Neutrophil (primary cell): ENCODE measurements around the gene TMEM273.

ENCODE experiments used
- H3K27ac ChIP-seq: fragments of 200-600 bp; sonication (generic); 2 replicates; pipeline ENCODE4 v1.5.1; 2016; ENCODE audit warnings: mild to moderate bottlenecking, moderate library complexity
- H3K27me3 ChIP-seq: fragments of 200-600 bp; sonication (generic); 2 replicates; pipeline ENCODE4 v1.6.0; 2016; ENCODE audit warnings: mild to moderate bottlenecking
- H3K36me3 ChIP-seq: fragments of 200-600 bp; sonication (generic); 2 replicates; pipeline ENCODE4 v1.5.1; 2017
- H3K4me1 ChIP-seq, 2 experiments: fragments of 200-600 bp in 1 of 2; sonication (generic) in 1 of 2; 1 replicate in 1 of 2; 2 replicates in 1 of 2; pipeline versions ENCODE4 v1.5.1 to v1.6.1; 2013 to 2016; ENCODE audit warnings: low read depth in 1 of 2, low read length in 1 of 2, mild to moderate bottlenecking in 1 of 2, moderate library complexity in 1 of 2; ENCODE audit not compliant: control insufficient read depth in 1 of 2, insufficient read depth in 1 of 2
- H3K4me3 ChIP-seq, 2 experiments: fragments of 200-600 bp in 1 of 2; sonication (generic) in 1 of 2; 1 replicate in 1 of 2; 2 replicates in 1 of 2; pipeline ENCODE4 v1.5.1; 2013 to 2016; ENCODE audit warnings: low read depth in 1 of 2, low read length in 1 of 2, mild to moderate bottlenecking in 1 of 2, moderate library complexity in 1 of 2
- H3K9me3 ChIP-seq: fragments of 200-600 bp; sonication (generic); 2 replicates; pipeline ENCODE4 v1.5.1; 2016
- TF ChIP-seq, protein P1 (sequence below): fragments of 200-600 bp; sonication (generic); IDR thresholded peaks from 2 replicates; pipeline ENCODE4 v1.5.1; 2016; ENCODE audit warnings: antibody characterized with exemption

Gene TMEM273

DNA sequence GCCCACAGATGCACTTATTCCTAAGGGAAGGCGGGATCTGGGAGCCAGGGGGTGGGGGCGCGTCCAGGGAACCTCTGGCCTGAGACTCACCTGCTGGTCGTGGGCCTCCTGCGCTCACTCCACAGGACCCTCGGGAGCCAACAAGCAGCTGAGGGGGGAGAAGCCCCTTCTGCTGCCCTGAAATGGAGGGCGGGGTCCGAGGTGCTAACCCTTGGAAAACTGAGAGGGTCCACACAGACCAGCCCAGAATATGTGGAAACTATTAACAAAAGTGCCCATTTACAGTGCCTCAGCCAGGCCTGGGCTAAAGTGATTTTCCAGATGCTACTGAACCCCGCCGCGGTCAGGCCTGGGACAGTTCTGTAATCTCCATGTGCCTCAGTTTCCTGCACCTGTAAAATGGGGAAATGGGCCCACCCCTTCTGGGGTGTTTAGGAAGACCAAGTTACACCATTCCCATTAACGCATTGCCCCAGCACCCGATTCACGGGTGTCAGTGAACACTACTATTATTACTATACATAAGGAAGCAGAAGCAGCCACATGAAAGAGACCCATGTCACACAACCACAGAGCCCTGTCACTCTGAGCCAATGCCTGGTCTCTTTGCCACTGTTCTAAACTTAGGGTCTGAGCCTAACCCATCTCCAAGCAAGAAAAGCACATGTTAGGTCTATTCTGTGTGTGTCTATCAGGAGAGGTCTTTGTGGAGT, 72.2 kb downstream of the TMEM273 start:
- Histone ChIP-seq H3K27me3 (peaks cover 47% of the 10 kb centered on the region), H3K9me3 (no peaks in the 10 kb centered on the region), H3K27ac (no peak overlapping the region), H3K36me3 (no peaks in the 10 kb centered on the region), H3K4me1 (no peaks in the 10 kb centered on the region), H3K4me3 (no peak overlapping the region)
- TF ChIP-seq, protein P1, sequence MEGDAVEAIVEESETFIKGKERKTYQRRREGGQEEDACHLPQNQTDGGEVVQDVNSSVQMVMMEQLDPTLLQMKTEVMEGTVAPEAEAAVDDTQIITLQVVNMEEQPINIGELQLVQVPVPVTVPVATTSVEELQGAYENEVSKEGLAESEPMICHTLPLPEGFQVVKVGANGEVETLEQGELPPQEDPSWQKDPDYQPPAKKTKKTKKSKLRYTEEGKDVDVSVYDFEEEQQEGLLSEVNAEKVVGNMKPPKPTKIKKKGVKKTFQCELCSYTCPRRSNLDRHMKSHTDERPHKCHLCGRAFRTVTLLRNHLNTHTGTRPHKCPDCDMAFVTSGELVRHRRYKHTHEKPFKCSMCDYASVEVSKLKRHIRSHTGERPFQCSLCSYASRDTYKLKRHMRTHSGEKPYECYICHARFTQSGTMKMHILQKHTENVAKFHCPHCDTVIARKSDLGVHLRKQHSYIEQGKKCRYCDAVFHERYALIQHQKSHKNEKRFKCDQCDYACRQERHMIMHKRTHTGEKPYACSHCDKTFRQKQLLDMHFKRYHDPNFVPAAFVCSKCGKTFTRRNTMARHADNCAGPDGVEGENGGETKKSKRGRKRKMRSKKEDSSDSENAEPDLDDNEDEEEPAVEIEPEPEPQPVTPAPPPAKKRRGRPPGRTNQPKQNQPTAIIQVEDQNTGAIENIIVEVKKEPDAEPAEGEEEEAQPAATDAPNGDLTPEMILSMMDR = no peak

DNA sequence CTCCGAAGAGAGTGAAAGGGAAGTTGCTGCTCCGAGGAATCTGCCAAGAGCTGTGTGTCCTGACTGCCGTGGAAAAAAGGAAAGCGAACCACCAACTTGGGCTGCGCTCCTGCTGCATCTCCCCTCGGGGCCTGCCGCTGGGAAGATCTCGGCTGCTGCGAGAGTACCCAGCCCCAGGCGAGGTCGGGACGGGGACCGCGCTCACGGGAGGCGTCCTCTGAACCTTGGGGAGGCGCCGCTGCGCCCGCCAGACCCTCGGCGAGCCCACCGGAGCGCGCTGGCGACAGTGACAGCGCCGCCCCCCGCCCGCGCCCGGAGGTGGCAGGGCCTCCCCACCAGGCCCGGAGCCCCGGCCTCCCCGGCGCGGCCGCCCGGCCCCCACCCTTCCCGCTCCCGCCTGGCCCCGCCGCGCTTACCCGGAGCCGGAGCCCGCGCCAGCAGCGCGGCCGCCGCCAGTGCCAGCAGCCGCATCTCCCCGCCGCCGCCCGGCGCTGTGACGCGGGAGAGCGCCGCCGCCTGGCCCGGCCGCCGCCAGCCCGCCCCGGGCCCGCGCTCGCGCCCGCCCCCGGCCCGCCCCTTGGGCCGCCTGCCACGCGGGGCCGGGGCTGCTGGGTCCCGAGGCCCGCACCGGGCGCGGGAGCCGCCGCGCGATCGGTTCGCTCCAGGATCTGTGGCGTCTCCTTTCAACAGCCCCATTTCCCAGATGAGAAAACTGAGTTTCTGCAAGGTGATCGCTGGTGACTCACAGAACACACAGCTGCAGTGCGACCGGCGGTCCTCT, 73.0 kb downstream of the TMEM273 start, which contains the start of gene VSTM4:
TSS of gene VSTM4 (minus strand) at position 508 of the 781 bp plus-strand sequence. CDS start at position 471, 37 bp downstream.
- H3K36me3 ChIP-seq = no peaks in the 10 kb centered on the region
- H3K4me1 ChIP-seq = no peaks in the 10 kb centered on the region
- TF ChIP-seq, protein P1 = no peak
- H3K27ac ChIP-seq = no peak within 1 kb of the TSS
- H3K9me3 ChIP-seq = no peaks in the 10 kb centered on the region
- no peak within 1 kb of the TSS for H3K4me3 ChIP-seq
- peaks cover 47% of the 10 kb centered on the region for H3K27me3 ChIP-seq

DNA sequence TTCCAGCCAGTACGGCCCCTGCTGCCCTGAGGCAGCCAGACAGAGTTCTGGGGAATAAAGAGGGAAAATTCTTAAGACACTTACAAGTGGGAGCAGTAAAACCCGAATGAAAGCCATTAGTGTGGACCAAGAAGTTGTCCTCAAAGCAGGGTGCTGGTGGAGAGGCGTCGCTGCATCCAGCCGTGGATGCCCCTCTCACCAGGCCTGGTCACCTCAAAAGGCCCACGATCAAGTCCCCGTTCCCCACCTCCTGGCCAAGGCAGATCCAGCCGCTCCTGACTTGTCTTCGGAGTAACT, 73.5 kb downstream of the TMEM273 start:
- no peak overlapping the region for H3K27ac ChIP-seq
- no peaks in the 10 kb centered on the region for H3K4me1 ChIP-seq
- H3K27me3 ChIP-seq = peaks cover 47% of the 10 kb centered on the region
- no peak overlapping the region for H3K4me3 ChIP-seq
- no peaks in the 10 kb centered on the region for H3K9me3 ChIP-seq
- H3K36me3 ChIP-seq = no peaks in the 10 kb centered on the region
- TF ChIP-seq, protein P1 = no peak

DNA sequence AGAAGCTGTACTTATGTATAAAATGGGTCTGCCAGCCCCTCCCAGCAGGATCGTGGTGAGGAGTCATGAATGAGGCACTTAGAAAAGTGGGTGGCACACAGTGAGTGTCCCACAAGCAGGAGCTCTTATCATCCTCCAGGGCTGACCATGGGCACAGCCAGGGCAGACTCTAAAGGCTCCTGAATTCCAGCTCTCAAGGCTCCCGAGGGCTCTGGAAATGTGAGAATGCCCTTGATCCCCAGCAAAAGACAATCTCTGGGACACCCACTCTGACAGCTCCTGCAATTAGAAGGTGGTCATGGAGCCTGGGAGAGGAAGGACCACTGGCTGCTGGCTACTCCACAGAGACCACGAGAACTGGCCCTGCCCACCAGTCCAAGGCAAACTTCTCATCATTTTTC, 74.5 kb downstream of the TMEM273 start:
- no peak overlapping the region for H3K4me3 ChIP-seq
- TF ChIP-seq, protein P1 = no peak
- no peaks in the 10 kb centered on the region for H3K36me3 ChIP-seq
- no peaks in the 10 kb centered on the region for H3K4me1 ChIP-seq
- no peaks in the 10 kb centered on the region for H3K9me3 ChIP-seq
- H3K27me3 ChIP-seq = peaks cover 47% of the 10 kb centered on the region
- no peak overlapping the region for H3K27ac ChIP-seq

DNA sequence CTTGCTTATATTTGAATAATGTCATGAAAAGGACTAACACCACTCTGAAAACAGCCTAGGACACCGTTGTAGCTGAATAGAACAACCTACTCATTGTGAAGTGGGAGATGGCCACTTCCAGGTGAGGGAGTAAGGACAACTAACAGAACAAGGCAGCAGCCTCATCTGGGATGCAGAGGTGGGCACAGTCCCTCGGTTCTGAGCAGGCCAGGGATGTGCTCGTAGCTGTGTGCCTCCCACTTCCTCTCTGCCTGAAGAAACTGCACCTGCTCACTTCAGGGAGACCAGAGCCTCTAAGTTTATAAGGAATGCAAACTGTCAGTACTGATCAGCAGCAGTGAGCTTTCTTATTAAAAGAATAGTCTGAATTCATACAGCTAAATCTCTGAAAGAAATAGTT, 75.3 kb downstream of the TMEM273 start:
- H3K4me3 ChIP-seq = no peak overlapping the region
- TF ChIP-seq, protein P1 = no peak
- H3K36me3 ChIP-seq = no peaks in the 10 kb centered on the region
- H3K27me3 ChIP-seq = peaks cover 47% of the 10 kb centered on the region
- no peaks in the 10 kb centered on the region for H3K4me1 ChIP-seq
- H3K9me3 ChIP-seq = no peaks in the 10 kb centered on the region
- H3K27ac ChIP-seq = no peak overlapping the region
